GM19239 (cell line): ENCODE measurements around the gene ADAP1.

Experiments used
- DNase-seq: peaks from one replicate; pipeline ENCODE4 v3.0.0; 2011; ENCODE audit warnings: low spot score; ENCODE audit not compliant: insufficient read length
- FAIRE-seq: peaks from 2 replicates; lab custom pipeline; 2011; peaks lifted over from hg19 to GRCh38; lab: Jason Lieb, UNC

The ADAP1 gene

DNA sequence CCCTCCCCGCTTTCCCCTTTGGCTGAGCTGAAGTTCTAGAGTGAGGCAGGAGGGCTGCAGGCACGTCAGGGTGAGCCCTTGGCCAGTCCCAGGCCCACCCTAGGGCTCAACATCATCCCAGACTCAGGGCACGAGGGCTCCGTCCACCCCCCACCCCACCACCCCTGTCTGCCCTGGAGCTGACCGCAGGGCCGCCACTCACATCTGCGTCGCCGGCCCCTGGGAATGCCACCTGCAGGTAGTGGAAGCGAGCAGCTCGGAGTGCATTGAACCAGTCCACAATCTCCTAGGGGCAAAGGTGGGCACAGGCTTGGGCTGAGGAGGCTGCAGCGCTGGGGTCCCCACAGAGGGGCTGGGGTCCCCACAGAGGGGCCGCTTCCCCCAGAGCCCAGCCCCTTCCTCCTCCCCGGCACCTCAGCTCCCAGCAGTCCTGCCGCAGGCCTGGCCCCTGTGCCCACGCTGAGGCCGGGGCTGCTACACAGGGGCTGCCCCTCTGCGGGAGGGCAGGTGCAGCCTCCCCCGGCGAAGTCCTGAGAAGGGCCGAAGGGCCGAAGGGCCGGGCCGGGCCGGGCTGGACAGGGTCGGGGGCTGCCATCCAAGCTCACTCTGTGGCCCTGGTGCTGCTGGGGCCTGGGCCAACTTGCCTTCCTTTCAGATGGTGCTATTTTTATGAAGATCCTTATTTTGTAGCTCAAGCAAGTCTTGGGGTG lies 54.0 kb downstream of the ADAP1 start:
- no peak for FAIRE-seq
- DNase-seq: no peak

DNA sequence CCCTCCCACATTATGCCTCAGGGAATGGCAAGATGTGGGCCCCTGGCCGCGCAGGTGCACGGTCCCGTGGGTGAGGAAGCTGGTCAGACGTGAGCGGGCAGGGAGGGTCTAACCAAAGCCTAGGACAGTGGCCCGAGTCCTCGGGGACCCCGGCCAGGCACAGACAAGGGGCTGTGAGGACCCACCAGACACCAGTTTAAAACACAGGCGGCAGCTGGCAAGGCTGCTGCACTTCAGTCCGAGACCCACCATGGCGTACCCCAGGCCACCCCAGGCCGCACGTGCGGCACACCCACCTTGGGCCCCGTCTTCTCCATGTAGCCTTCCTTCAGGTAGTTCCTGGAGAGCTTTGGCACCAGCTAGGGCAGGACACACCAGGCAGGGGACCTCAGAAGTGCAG lies 54.7 kb downstream of the ADAP1 start:
- DNase-seq (no peak), FAIRE-seq (no peak)

DNA sequence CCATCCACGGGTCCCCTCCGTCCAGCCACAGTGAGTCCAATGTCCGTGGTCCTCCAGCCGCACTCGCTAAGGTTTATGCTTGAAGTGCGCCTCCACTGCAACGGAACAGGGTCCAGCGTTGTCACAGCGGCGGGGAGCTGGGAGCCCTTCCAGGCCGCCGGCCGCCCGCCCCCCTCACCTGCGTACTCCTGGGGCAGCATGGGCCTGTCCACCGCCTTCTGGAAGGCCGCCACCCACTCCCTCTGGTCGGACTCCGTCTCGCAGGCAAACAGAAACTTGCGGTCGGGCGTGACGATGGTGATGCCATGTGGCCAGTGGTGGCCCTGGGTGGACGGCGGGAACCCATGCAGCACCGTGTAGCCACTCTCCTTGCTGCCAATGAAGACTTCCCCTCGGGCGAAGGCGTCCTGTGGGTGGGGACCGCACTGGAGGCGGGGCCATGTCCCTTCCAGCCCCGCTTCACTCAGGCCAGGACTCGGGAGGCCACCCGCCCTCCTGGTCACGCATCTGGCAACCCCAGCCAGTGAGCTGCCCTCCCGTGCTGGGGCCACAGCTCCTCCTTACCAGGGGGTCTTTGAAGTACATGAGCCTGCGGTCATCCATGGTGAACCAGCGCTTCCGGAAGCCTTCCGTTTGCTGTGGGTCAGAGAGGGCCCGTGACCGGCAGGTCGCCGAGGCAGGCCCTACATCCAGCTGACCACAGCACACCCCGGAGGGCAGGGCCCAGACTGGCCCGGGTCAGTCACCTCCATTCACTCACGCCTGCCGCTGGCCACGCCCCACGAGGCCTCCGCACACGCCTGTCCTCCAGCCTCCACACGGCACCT lies 55.4 kb downstream of the ADAP1 start:
- no peak for FAIRE-seq
- no peak for DNase-seq

DNA sequence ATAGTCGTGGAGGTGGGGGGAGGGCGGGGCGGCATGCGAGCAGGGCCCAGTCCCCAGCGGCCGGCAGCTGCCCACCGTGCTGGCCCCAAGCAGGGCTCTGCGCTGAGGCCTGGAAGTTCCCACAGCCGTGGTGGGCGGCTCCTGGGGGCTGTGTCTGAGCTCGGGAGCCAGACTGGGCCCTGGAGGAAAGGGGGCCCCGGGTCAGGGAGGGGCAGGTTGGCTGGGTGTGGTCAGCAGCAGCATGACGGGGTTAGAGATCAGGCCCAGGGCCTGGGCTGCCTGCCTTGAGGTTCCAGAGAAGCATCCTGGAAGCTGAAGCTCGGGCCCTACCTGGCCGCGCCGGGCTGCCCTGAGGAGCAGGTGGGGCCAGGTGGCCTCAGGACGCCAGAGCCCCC lies 56.0 kb downstream of the ADAP1 start:
- DNase-seq: no peak
- no peak for FAIRE-seq

DNA sequence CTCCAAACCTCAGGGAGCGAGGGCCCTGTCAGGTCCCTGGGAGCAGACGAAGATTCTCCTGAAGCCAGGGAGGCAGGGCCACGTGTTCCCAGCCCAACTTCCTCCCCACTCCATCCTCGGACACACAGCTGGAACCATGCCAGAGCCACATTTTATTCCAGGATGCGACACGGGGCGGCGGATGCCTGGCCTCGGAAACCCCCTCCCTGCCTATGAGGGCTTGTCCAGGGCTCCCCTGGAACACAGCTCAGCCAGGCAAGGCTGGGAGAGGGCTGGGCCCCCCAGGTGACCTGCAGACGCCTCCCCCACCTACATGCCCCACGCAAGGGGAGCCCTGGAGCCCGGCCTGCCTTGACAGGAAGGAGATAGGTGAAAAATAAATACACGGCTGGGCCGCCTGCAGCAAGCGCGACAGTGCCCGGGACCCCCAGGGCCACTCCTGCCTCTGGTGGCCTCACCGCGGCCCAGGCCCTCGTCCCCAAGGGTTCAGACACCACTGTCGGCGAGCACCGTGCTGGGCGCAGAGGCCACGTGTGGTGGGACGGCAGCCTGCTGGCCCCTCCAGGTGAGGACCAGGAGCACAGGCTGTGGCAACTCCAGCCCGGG lies 56.6 kb downstream of the ADAP1 start:
- no peak for DNase-seq
- no peak for FAIRE-seq

DNA sequence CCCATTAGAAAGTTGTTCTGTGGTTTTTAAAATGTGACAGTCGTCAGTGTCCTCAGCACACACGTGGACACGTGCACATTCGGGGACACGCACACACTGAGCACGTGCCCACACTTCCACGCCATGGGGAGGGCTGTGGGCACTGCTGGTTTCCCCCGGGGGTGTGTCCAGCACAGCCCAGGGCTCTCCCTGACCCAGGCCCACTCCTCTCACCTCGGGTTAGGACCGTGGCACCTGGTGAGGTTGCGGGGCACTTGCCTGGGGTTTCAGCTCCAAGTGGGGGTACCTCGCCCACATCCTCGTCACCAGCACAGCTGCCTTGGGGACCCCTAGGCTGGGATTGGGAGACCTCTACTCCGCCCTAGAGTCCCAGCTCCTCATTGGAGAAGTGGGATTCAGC lies 57.4 kb downstream of the ADAP1 start:
- no peak for FAIRE-seq
- no peak for DNase-seq

DNA sequence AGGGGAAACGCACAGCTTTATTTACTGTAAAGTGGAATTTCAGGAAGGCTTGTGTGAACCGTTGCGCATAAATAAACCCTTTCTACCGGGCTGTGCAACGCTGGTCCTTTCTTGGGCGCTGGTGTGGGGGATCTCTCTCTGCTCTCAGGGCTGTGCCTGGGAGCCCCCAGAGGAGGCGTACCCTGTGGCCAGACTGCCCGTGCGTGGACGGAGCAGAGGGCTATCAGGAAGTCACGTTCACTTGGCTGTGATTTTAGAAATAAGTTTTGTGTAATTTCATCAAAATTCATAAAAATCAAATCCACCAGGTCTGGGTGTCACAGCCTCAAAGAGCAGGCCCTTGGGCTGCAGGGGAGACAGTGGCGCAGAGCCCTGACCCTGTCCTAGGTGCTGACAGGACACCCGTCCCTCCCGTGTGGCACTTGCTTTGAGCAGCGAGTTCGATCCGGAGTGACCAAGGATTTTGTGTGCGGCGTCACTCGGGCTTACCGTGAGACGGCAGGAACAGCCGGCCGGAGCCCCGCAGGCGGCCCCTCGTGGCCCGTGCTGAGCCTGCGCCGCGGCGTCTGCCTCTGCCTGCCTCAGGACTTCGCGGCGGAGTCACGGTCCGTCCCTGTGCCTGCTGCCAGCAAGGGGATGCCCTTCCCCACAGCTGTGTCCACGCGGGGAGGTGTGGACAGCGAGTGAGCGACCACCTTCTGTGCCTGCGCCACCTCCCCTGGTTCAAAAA lies 58.0 kb downstream of the ADAP1 start:
- FAIRE-seq: no peak
- no peak for DNase-seq

DNA sequence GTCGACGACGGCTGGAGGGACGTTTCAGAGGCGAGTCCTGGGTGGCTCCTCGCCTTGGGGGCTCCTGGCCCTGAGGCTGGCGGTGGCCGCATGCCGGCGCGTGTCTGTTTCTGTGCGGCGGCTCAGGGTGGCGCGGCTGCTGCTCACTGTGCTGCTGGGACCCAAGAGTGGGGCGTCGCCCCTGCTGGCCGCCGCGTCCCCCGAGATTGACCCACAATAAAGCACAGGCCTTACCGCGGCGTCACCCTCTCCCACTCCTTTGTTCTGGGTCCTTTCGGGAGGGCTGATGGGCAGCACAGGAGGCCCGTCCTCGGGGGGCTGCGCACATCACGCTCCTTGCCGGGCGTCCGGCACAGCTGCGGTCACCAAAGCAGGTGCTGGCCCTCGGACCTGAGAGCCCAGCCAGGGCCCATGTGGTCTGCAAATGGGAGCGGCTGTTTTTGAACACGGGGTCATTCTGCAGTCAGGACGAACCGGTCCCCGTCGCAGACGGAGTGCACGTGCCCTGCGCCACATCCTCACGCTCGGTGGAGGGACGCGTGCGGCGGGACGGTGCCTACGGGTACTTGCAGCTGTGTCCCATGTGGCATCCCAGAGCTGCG lies 58.9 kb downstream of the ADAP1 start:
- DNase-seq (no peak), FAIRE-seq (no peak)

DNA sequence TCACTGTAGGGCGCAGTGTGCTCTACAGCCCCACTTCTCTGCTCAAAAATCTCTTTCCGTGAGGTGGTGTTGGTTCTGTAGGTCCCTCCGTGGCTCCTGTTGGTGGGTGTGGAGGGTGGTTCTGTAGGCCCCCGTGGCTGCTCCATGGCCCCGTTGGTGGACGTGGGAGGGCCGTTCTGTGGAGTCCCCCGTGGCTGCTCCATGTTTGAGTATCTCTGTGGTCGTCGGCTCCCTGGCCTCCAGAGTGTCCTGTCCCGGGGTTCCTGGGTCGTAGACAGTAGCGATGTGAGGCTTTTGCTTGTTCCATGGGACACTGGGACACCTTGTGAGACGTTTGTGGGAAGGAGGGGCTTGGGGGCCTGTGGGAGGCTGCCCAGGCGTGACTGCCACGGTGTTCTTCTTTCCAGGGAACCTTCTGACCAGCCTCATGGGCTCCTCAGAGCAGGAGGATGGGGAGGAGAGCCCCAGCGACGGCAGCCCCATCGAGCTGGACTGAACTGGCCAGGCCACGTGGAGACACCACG lies 59.5 kb downstream of the ADAP1 start:
- DNase-seq (no peak), FAIRE-seq (no peak)

DNA sequence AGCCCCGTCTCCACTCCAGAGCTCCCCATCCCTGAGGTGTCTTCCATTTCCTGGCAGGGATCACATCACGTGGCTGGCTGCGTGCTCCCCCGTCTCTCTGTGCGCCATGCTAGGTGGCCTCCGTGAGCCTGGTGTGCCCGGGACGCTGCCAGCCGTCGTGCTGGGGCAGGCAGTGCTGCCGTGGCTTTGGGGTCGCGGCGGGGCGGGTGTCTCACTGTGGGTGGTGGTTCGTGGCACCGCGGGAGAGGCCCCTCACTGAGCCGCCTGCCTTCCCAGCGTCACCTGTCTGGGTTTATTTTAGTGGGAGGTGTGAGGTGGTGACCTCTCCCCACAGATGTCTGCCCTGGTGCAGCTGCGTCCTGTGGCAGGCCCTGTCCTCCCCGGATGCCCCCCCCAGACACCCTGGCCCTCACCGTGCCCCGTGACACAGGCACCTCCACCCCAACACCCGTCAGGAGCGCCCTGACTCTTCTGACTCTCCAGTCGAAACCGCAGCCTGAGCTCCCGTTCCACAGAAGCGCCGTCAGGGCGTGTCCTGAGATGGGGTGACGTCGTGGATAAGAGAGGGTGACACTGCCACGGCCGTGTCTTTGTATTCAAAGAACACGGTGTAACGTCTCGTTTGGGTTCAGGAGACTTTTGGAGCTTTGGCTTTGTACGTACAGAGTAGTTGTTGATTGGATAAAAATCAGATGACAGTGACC lies 60.2 kb downstream of the ADAP1 start:
- DNase-seq (no peak), FAIRE-seq (no peak)

DNA sequence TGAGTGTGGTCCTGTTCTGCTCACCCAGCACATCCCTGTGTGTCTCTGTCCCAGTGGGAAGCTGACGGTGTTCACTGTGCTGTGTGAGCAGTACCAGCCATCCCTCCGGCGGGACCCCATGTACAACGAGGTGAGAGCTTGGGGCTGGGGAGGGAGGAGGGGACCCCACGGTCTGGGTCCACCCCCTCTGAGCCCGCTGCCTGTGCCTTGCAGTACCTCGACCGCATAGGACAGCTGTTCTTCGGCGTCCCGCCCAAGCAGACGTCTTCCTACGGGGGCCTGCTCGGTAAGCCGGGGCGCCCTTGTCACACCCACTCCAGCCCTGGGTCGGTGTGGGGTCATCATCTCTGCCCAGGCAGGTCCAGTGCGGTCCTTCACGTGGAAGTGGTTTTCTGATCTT lies 60.8 kb downstream of the ADAP1 start:
- no peak for FAIRE-seq
- DNase-seq: no peak

DNA sequence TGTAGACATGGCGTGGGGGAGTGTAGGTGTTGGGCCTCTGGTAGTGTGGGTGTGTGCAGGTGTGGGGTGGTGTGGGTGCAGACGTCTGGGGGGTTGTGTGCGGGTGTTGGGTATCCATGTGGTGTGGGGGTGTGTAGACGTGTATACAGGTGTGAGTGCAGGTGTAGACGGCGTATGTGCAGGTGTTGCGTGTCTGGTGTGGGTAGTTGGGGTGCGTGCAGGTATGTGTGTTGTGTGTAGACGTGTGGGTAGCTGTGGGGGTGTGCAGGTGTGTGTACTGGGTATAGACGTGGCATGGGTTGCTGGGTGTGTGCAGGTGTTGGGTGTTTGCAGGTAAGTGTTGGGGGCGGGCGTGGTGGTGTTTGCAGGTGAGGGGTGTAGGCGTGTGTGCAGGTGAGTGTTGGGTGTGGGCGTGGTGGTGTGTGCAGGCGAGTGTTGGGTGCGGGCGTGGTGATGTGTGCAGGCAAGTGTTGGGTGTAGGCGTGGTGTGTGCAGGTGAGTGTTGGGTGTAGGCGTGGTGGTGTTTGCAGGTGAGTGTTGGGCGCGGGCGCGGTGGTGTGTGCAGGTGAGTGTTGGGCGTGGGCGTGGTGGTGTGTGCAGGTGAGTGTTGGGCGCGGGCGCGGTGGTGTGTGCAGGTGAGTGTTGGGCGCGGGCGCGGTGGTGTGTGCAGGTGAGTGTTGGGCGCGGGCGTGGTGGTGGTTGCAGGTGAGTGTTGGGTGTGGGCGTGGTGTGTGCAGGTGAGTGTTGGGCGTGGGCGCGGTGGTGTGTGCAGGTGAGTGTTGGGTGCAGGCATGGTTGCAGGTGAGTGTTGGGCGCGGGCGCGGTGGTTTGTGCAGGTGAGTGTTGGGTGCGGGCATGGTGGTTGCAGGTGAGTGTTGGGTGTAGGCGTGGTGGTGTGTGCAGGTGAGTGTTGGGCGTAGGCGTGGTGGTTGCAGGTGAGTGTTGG lies 61.6 kb downstream of the ADAP1 start:
- DNase-seq: no peak
- no peak for FAIRE-seq

DNA sequence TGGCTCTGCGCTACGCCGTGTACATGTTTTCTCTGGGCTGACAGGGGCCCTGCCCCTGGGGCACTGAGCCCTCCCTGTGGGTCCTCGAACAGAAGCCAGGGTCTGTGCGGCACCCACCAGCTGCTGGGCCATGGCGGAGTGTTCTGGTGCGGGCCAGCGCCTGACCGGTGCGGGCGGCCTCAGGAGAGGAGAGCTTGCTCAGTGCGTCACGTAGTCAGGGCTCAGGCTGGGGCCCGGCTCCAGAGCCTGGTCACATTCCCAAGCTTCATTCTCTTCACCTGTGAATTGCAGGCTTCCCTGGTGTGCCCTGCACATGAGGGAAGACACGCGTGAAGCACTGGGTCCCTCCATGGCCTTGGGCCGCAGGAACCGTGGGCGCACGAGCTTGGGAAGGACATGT lies 62.7 kb downstream of the ADAP1 start:
- DNase-seq (no peak), FAIRE-seq (no peak)

DNA sequence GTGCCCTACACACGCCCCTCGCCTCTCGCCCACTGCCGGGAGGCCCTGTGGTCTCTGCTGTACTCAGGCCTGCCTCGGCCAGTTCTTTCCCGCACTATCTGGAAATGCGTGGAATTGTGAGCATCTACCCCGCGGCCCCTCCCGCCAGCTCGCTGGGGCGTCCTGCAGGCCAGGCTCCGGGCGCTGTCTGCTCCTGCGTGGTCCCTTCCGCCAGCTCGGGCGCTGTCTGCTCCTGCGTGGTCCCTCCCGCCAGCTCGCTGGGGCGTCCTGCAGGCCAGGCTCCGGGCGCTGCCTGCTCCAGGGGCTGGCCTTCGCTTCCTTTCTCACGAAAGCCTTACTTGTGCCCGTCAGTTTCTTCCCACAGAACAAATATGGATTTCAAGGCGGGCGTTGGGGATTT lies 63.2 kb downstream of the ADAP1 start:
- no peak for FAIRE-seq
- DNase-seq: no peak

DNA sequence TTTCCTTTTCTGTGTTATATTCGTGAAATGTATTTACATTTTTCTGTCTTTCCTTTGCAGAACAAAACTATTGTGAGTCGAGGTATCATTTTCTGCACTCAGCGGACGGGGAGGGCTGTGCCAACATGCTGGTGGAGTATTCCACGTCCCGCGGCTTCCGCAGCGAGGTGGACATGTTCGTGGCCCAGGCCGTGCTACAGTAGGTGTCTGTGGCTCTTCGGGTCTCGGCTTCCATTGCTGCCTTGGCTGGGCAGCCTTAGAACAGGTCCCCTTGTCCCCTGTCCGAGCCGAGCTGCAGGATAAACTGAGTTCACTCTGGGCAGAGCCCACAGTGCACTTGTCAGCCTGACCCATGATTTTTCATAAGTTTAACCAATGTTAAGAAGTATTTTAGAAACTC lies 63.6 kb downstream of the ADAP1 start:
- FAIRE-seq (no peak), DNase-seq (no peak)

DNA sequence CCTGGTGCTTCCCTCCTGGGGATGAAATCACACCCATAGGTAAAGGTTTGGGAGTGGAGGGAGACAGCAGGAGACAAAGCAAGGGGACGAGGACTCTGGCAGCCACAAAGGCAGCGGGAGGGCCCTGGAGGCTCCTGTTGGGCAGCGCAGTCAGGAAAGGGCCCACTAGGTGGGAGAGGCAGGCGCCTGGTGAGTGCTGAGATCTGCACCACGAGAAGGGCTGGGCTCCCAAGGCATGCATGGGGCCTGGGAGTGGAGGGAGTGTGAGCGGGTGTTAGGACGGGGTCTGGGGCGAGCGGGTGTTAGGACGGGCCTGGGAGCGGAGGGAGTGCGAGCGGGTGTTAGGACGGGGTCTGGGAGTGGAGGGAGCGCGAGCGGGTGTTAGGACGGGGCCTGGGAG lies 65.1 kb downstream of the ADAP1 start:
- DNase-seq (no peak), FAIRE-seq (no peak)

DNA sequence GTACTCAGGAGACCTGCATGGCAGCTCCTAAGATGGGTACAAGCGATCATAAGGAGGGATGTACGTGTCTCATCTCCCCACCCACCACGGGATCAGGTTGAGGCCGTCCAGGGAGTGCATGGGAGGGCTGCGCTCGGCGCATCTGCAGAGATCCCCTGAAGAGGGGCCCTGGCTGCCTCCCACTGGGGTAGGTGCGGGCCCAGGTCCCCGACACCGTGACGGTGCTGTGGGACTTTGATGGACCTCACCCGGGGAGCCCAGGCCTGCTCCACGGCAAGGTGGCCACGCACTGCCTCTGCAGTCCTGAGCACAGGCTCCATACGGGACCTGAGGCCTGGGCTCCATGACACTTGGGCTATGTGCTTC lies 65.5 kb downstream of the ADAP1 start:
- FAIRE-seq: no peak

More for the DNA sequence above, 65.5 kb downstream of the ADAP1 start:
- no peak for DNase-seq
